B cell (primary cell): ENCODE data around the gene DOCK1. TPM values are rescaled to one million over a fixed set of nuclear protein-coding genes. Genes with fewer than 3 reads are reported as not detected.

ENCODE experiments used
- ATAC-seq: fragments of 200-7000 bp; cut with Tn5 transposase; one replicate; pipeline ENCODE4 v1.10.0; 2021; ENCODE audit warnings: low read depth, mild to moderate bottlenecking, moderate number of reproducible peaks, moderate library complexity
- CTCF ChIA-PET: fragments of 350-600 bp; sonication (Branson Sonifier 250); formaldehyde crosslinking; loops from one replicate; lab custom pipeline; 2021; ENCODE audit warnings: antibody characterized with exemption, inconsistent platforms; lab: Charles Lee
- POLR2A ChIA-PET: fragments of 350-600 bp; sonication (Branson Sonifier 250); formaldehyde crosslinking; loops from one replicate; lab custom pipeline; 2021; ENCODE audit warnings: antibody characterized with exemption; lab: Charles Lee
- DNase-seq: peaks from one replicate; pipeline ENCODE4 v3.0.0; 2013
- H2AFZ ChIP-seq: 2 replicates; pipeline ENCODE4 v1.6.1; 2012; ENCODE audit warnings: mild to moderate bottlenecking, low read depth, low read length; ENCODE audit not compliant: insufficient read depth, poor library complexity, severe bottlenecking
- H3K27ac ChIP-seq, 2 donors: 1 replicate in 1 of 2; 2 replicates in 1 of 2; pipeline ENCODE4 v1.5.1; 2012 to 2013; ENCODE audit warnings: low read length in 2 of 2, mild to moderate bottlenecking in 2 of 2, moderate library complexity in 1 of 2
- H3K27me3 ChIP-seq, 4 experiments: fragments of 200-600 bp in 1 of 4; sonication (generic) in 1 of 4; replicated peaks in 1 of 4; 1 replicate in 2 of 4; 2 replicates in 2 of 4; pipeline versions ENCODE4 v1.6.1 to v1.7.0; 2013 to 2016; ENCODE audit warnings: low read length in 3 of 4, mild to moderate bottlenecking in 2 of 4, mixed read lengths in 1 of 4, moderate library complexity in 1 of 4; ENCODE audit not compliant: insufficient read depth in 4 of 4, control insufficient read depth in 3 of 4; ENCODE audit errors: control extremely low read depth in 1 of 4
- H3K36me3 ChIP-seq, 2 experiments: replicated peaks in 1 of 2; 1 replicate in 1 of 2; 2 replicates in 1 of 2; pipeline versions ENCODE4 v1.6.1 to v1.7.1; 2013; ENCODE audit warnings: low read length in 1 of 2; ENCODE audit not compliant: insufficient read depth in 2 of 2, control insufficient read depth in 1 of 2; ENCODE audit errors: control extremely low read depth in 1 of 2, extremely low read depth in 1 of 2
- H3K4me1 ChIP-seq, 2 donors: fragments of 200-600 bp in 1 of 2; sonication (generic) in 1 of 2; 1 replicate in 1 of 2; 2 replicates in 1 of 2; pipeline versions ENCODE4 v1.5.1 to v1.6.1; 2013 to 2017; ENCODE audit warnings: low read length in 2 of 2; ENCODE audit not compliant: control insufficient read depth in 2 of 2, insufficient read depth in 2 of 2
- H3K4me2 ChIP-seq: replicated peaks from 2 replicates; pipeline ENCODE3; 2012; ENCODE audit warnings: mild to moderate bottlenecking, low read depth, low read length; ENCODE audit not compliant: poor library complexity, severe bottlenecking
- H3K4me3 ChIP-seq, 5 experiments: fragments of 200-600 bp in 1 of 5; sonication (generic) in 1 of 5; 1 replicate in 3 of 5; 2 replicates in 2 of 5; pipeline versions ENCODE4 v1.5.1 to v1.7.0; 2011 to 2016; ENCODE audit warnings: low read length in 4 of 5, mild to moderate bottlenecking in 4 of 5, low read depth in 2 of 5, control low read depth in 1 of 5, moderate library complexity in 1 of 5; ENCODE audit not compliant: insufficient read depth in 1 of 5; ENCODE audit errors: control extremely low read depth in 1 of 5, extremely low read depth in 1 of 5
- H3K79me2 ChIP-seq: fragments of 200-600 bp; sonication (generic); one replicate; pipeline ENCODE4 v1.6.0; 2016; ENCODE audit warnings: low read length; ENCODE audit not compliant: control insufficient read depth, insufficient read depth
- H3K9ac ChIP-seq: fragments of 200-600 bp; sonication (generic); 2 replicates; pipeline ENCODE4 v1.6.1; 2017; ENCODE audit warnings: mild to moderate bottlenecking, low read length, moderate library complexity
- H3K9me3 ChIP-seq, 3 donors: one replicate each; pipeline versions ENCODE4 v1.6.1 to v1.7.1; 2013; ENCODE audit warnings: low read length in 2 of 3; ENCODE audit not compliant: control insufficient read depth in 2 of 3, insufficient read depth in 1 of 3; ENCODE audit errors: control extremely low read depth in 1 of 3
- H4K20me1 ChIP-seq: 2 replicates; pipeline ENCODE4 v1.6.0; 2012; ENCODE audit warnings: mild to moderate bottlenecking, low read length; ENCODE audit not compliant: insufficient read depth, control insufficient read depth, poor library complexity, severe bottlenecking
- H3K27ac Mint-ChIP-seq: one replicate; pipeline ENCODE4 v1.8.0; 2021; ENCODE audit warnings: mixed read lengths
- H3K27me3 Mint-ChIP-seq: one replicate; pipeline ENCODE4 v1.8.0; 2021; ENCODE audit warnings: mixed read lengths
- H3K4me1 Mint-ChIP-seq: one replicate; pipeline ENCODE4 v1.8.0; 2021; ENCODE audit warnings: mixed read lengths
- H3K4me3 Mint-ChIP-seq: one replicate; pipeline ENCODE4 v1.8.0; 2021; ENCODE audit warnings: mixed read lengths
- H3K9me3 Mint-ChIP-seq: one replicate; pipeline ENCODE4 v1.8.0; 2022; ENCODE audit warnings: mixed read lengths; ENCODE audit not compliant: insufficient read depth
- EZH2 ChIP-seq: IDR thresholded peaks from 2 replicates; pipeline ENCODE4 v1.6.1; 2012; ENCODE audit warnings: borderline replicate concordance, low read depth, mild to moderate bottlenecking, moderate library complexity, low read length; ENCODE audit not compliant: insufficient read depth, poor library complexity, severe bottlenecking
- WGBS: methylation state at CpG from one replicate; pipeline ENCODE4 v1.1.5; 2013; ENCODE audit warnings: missing lambda C conversion rate; ENCODE audit not compliant: insufficient coverage; 5-methylcytosine and 5-hydroxymethylcytosine counted together
- intact Hi-C: fragments of 100-400 bp; cut with micrococcal nuclease; formaldehyde crosslinking; loops from one replicate; pipeline ENCODE4 v1.10.0; 2022
- polyA plus RNA-seq: library from polyadenylated mRNA; depleted of rRNA; stranded (reverse); fragments of >200 nt; gene quantifications from 2 replicates; pipeline ENCODE4 v1.2.3, GENCODE V29; 2012
- total RNA-seq, 2 donors: library from RNA; stranded (reverse); fragments of 120-200 nt in 1 of 2; gene quantifications; 1 replicate in 1 of 2; 2 replicates in 1 of 2; pipeline versions ENCODE4 v1.2.3 to v1.2.4, GENCODE V29; 2013 to 2022
- TF ChIP-seq, protein P1 (sequence below): fragments of 200-600 bp; IDR thresholded peaks from one replicate; pipeline ENCODE4 v1.8.0; 2022; ENCODE audit warnings: antibody characterized with exemption, mild to moderate bottlenecking

The DOCK1 gene
- total and polyA plus RNA-seq, 2 donors (not counting 1 experiment from before 2014, with no cell fraction given), result not detected

DNA sequence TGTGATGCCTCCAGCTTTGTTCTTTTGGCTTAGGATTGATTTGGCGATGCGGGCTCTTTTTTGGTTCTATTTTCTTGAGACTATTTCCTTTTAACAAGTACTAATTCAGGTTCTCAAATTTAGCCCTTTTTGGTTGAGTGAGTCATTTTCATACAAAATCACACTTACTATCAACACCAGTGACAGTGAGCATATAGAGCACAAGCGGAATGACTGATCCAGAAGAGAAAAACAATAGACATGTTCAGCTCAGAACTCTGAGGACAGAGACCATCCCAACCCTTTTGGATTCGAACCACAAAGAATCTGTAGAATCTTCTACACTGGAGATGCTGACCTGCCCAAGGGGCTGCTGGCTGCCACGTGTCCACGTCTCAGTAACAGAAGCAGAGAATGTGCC, 347.6 kb downstream of the DOCK1 start:
- Mint-ChIP-seq H3K27me3 (no peaks in the 10 kb centered on the region), H3K4me3 (no peak overlapping the region), H3K9me3 (peaks cover 2% of the 10 kb centered on the region), H3K4me1 (no peaks in the 10 kb centered on the region), H3K27ac (no peak overlapping the region)
- Histone ChIP-seq H4K20me1 (no peaks in the 10 kb centered on the region), H2AFZ (no peak overlapping the region), H3K4me2 (no peak overlapping the region), H3K4me3 (no peak overlapping the region), H3K4me1 (no peaks in the 10 kb centered on the region), H3K9ac (no peak overlapping the region), H3K27me3 (no peaks in the 10 kb centered on the region), H3K79me2 (no peaks in the 10 kb centered on the region), H3K36me3 (no peaks in the 10 kb centered on the region), H3K27ac (no peak overlapping the region), H3K9me3 (no peaks in the 10 kb centered on the region)
- no peak for ATAC-seq
- no peak for DNase-seq
- intact Hi-C loops, result no loop called here
- TF ChIP-seq EZH2, result no peak
- TF ChIP-seq, protein P1, sequence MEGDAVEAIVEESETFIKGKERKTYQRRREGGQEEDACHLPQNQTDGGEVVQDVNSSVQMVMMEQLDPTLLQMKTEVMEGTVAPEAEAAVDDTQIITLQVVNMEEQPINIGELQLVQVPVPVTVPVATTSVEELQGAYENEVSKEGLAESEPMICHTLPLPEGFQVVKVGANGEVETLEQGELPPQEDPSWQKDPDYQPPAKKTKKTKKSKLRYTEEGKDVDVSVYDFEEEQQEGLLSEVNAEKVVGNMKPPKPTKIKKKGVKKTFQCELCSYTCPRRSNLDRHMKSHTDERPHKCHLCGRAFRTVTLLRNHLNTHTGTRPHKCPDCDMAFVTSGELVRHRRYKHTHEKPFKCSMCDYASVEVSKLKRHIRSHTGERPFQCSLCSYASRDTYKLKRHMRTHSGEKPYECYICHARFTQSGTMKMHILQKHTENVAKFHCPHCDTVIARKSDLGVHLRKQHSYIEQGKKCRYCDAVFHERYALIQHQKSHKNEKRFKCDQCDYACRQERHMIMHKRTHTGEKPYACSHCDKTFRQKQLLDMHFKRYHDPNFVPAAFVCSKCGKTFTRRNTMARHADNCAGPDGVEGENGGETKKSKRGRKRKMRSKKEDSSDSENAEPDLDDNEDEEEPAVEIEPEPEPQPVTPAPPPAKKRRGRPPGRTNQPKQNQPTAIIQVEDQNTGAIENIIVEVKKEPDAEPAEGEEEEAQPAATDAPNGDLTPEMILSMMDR, result no peak
- ChIA-PET POLR2A (no interaction called here), CTCF (no interaction called here)
- 81% methylated on average over 4 of the region's 6 CpGs for WGBS

DNA sequence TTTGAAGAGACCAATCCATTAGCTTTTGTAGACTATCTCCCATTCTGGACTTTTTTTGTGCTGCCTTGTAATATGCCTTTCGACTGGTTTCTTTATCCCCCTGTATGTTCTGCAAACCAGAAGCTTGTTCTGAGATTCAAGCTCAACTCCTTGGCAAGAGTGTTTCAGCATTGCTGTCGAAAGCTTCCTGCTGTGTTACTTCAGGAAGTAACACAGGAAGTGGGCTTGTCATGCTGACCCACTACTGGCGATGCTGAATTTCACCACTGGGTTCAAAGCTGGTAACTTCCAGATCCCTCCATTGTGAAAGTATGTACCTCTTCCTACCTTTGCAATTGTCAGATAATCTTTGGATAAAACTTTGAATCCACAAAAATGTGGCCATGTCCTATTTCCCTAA, 349.0 kb downstream of the DOCK1 start:
- Histone ChIP-seq H3K79me2 (no peaks in the 10 kb centered on the region), H4K20me1 (no peaks in the 10 kb centered on the region), H3K27ac (no peak overlapping the region), H3K36me3 (no peaks in the 10 kb centered on the region), H3K9me3 (no peaks in the 10 kb centered on the region), H3K4me2 (no peak overlapping the region), H3K4me3 (no peak overlapping the region), H3K9ac (no peak overlapping the region), H3K27me3 (no peaks in the 10 kb centered on the region), H3K4me1 (no peaks in the 10 kb centered on the region), H2AFZ (no peak overlapping the region)
- ATAC-seq (no peak), DNase-seq (no peak)
- no peaks in the 10 kb centered on the region for H3K4me1 Mint-ChIP-seq
- H3K4me3 Mint-ChIP-seq, result no peak overlapping the region
- peaks cover 2% of the 10 kb centered on the region for H3K9me3 Mint-ChIP-seq
- 0% methylated on average over 3 of the region's 3 CpGs for WGBS
- TF ChIP-seq, protein P1, result no peak
- TF ChIP-seq EZH2, result no peak
- no peaks in the 10 kb centered on the region for H3K27me3 Mint-ChIP-seq
- intact Hi-C loops, result no loop called here
- no peak overlapping the region for H3K27ac Mint-ChIP-seq
- ChIA-PET POLR2A (no interaction called here), CTCF (no interaction called here)
